Measurements from ENCODE around the gene OSTM1. TPM values are rescaled to one million over a fixed set of nuclear protein-coding genes. Genes with fewer than 3 reads are reported as not detected.

The OSTM1 gene, protein sequence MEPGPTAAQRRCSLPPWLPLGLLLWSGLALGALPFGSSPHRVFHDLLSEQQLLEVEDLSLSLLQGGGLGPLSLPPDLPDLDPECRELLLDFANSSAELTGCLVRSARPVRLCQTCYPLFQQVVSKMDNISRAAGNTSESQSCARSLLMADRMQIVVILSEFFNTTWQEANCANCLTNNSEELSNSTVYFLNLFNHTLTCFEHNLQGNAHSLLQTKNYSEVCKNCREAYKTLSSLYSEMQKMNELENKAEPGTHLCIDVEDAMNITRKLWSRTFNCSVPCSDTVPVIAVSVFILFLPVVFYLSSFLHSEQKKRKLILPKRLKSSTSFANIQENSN
- 13.9 and 23.3 TPM in 2 replicates for total RNA-seq

DNA sequence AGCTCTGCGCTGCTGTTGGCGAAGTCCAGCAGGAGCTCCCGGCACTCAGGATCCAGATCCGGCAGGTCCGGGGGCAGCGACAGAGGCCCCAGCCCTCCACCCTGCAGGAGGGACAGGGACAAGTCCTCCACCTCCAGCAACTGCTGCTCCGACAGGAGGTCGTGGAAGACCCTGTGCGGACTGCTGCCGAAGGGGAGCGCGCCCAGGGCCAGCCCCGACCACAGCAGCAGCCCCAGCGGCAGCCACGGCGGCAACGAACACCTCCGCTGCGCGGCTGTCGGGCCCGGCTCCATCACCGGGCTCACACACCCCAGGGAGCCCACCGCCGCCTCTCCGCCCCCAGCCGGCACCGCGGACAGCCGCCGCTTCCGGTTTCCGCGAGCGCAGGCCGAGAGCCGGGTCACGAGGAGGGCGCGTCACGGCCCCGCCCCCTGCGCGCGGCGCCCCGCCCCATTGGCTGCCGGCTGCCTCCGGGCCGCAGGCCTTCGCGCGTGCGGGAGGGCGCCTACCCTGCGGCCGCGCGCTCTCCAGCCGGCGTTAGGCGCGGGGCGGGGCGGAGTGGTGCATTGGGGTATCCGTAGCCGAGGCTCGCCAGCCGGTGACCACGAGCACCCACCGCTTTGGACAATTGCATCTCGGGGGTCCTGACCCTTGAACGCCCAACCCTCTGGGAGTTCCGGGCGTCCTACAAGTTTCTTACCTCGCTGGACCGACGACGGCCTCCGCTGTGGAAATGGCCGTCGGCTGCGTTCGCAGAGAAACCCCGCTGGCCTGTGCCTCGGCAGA, at the start of gene OSTM1:
Gene OSTM1, minus strand, starts transcription at position 383 of the 786 bp plus-strand sequence. Its CDS starts 90 bp downstream, at position 293.

Other genes with a start within 250 kb of the OSTM1 start
- gene SEC63, start 116.5 kb downstream of the OSTM1 start, total RNA-seq: 18.4 and 24.0 TPM in 2 replicates
- gene NR2E1, start 91.3 kb upstream of the OSTM1 start, total RNA-seq: not detected in 2 replicates
- gene SNX3, start 186.3 kb upstream of the OSTM1 start, total RNA-seq: 146 and 170 TPM in 2 replicates
- 1.7 and 2.6 TPM in 2 replicates for gene AFG1L, start 220.3 kb upstream of the OSTM1 start, total RNA-seq